GM12891 (cell line): Measurements from ENCODE around the gene EZH1.

Experiments used
- DNase-seq: peaks from one replicate; pipeline ENCODE4 v3.0.0; 2011; ENCODE audit warnings: low spot score; ENCODE audit not compliant: insufficient read length
- FAIRE-seq: peaks from 2 replicates; lab custom pipeline; 2011; peaks lifted over from hg19 to GRCh38; lab: Jason Lieb, UNC
- PAX5 ChIP-seq: IDR thresholded peaks from 2 replicates; pipeline ENCODE4 v1.6.1; 2011; ENCODE audit warnings: low read length, moderate library complexity, mild to moderate bottlenecking; ENCODE audit not compliant: insufficient read depth, severe bottlenecking
- POLR2A ChIP-seq: IDR thresholded peaks from 2 replicates; pipeline ENCODE4 v1.6.1; 2011; ENCODE audit warnings: low read depth, low read length, control low read depth
- POLR2AphosphoS5 ChIP-seq: IDR thresholded peaks from 2 replicates; pipeline ENCODE4 v1.6.1; 2011; ENCODE audit warnings: low read depth, low read length, control low read depth
- POU2F2 ChIP-seq: IDR thresholded peaks from 2 replicates; pipeline ENCODE4 v1.6.1; 2011; ENCODE audit warnings: low read depth, mild to moderate bottlenecking, control low read depth, low read length, moderate library complexity
- SPI1 ChIP-seq: IDR thresholded peaks from 2 replicates; pipeline ENCODE4 v1.6.1; 2011; ENCODE audit warnings: low read depth, low read length, control low read depth
- TAF1 ChIP-seq: IDR thresholded peaks from 2 replicates; pipeline ENCODE4 v1.6.1; 2011; ENCODE audit warnings: low read depth, low read length, control low read depth

EZH1 gene

GRCh38 chr17:42676424-42677011 is 68.3 kb downstream of the EZH1 start, which contains the start of gene PLEKHH3:
PLEKHH3 (minus strand) TSS chr17:42676994; CDS start chr17:42676563, 431 bp downstream.
- DNase-seq (no peak), FAIRE-seq (no peak)
- TF ChIP-seq TAF1 (no peak), POU2F2 (no peak), SPI1 (no peak), PAX5 (no peak), POLR2AphosphoS5 (no peak), POLR2A (no peak)

DNA sequence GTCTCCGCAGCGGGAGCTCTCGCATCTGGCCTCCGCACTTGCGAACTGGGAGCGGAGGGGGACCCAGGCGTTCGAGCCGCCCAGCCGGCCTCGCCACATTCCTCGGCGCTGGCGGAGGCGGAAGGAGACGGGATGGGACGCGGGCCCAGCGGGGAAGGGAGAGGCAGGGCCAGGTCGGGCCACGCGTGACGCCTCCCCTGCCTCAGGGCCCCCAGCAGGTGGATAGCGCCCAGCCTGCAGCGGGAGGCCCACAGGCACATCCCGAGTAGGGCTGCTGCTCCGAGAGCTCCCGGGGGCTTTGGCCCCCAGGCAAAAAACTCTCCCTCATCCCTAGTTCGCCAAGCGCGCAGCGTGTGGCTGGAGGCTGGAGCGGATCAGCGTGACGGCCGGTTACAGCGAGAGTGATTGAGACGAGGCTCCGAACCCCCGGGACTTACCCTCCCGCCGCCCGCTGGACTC is 68.8 kb downstream of the EZH1 start:
- FAIRE-seq (no peak), DNase-seq (no peak)
- TF ChIP-seq POU2F2: no peak
- no peak for TF ChIP-seq POLR2AphosphoS5
- no peak for TF ChIP-seq POLR2A
- TF ChIP-seq PAX5: no peak
- TF ChIP-seq TAF1: no peak
- TF ChIP-seq SPI1: no peak

- FAIRE-seq (peak; percentile 50), DNase-seq (no peak)
- no peak for TF ChIP-seq POLR2A
- TF ChIP-seq POU2F2: no peak
- no peak for TF ChIP-seq TAF1
- no peak for TF ChIP-seq PAX5
- TF ChIP-seq SPI1: no peak
- no peak for TF ChIP-seq POLR2AphosphoS5
Measured at GRCh38 chr17:42675348-42675964, 69.4 kb downstream of the EZH1 start.

GRCh38 chr17:42674755-42675347 is 70.0 kb downstream of the EZH1 start:
- no peak for DNase-seq
- FAIRE-seq: no peak

GRCh38 chr17:42673885-42674754 is 70.7 kb downstream of the EZH1 start:
- TF ChIP-seq POLR2AphosphoS5 (no peak), PAX5 (no peak), POLR2A (no peak), SPI1 (no peak), TAF1 (no peak), POU2F2 (no peak)
- DNase-seq: no peak
- FAIRE-seq: peak; percentile 76

More at GRCh38 chr17:42674755-42675347, 70.0 kb downstream of the EZH1 start:
- TF ChIP-seq TAF1 (no peak), POU2F2 (no peak), POLR2AphosphoS5 (no peak), PAX5 (no peak), SPI1 (no peak)

DNA sequence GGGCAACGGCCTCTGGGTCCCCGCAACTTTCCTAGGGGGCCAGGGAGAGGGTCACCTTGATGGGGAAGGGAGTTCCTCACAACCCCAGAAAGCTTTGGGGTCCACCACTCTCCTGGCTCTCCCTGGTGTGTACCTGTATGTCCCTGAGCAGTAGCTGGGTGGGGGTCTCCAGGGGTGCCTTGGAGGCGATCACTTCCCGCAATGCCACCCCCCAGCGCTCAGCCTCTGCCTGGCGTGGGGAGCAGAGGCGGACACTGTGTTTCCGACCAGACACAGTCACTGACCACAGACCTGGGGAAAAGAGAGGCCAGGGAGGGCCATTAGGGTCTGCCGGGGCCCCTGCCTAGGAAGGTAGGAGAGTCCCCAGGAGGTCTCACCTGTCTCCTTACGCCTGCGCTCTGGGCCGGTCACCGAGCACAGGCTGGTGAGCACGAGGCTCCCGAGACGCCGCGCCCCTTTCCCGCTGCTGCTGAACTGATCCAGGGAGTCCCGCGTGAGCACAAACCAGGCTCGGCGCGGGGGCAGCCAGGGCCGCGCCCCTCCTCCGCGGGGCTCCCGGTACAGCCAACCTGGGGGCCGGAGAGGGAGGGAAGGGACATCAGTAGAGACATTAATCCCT is 71.5 kb downstream of the EZH1 start:
- TF ChIP-seq PAX5: no peak
- no peak for TF ChIP-seq POLR2A
- TF ChIP-seq TAF1: no peak
- TF ChIP-seq SPI1: no peak
- no peak for TF ChIP-seq POU2F2
- no peak for TF ChIP-seq POLR2AphosphoS5
- DNase-seq (no peak), FAIRE-seq (no peak)

- FAIRE-seq (no peak), DNase-seq (no peak)
- TF ChIP-seq SPI1 (no peak), POLR2AphosphoS5 (no peak), PAX5 (no peak), TAF1 (no peak), POU2F2 (no peak), POLR2A (no peak)
Measured at GRCh38 chr17:42672038-42672437, 72.8 kb downstream of the EZH1 start.

DNA sequence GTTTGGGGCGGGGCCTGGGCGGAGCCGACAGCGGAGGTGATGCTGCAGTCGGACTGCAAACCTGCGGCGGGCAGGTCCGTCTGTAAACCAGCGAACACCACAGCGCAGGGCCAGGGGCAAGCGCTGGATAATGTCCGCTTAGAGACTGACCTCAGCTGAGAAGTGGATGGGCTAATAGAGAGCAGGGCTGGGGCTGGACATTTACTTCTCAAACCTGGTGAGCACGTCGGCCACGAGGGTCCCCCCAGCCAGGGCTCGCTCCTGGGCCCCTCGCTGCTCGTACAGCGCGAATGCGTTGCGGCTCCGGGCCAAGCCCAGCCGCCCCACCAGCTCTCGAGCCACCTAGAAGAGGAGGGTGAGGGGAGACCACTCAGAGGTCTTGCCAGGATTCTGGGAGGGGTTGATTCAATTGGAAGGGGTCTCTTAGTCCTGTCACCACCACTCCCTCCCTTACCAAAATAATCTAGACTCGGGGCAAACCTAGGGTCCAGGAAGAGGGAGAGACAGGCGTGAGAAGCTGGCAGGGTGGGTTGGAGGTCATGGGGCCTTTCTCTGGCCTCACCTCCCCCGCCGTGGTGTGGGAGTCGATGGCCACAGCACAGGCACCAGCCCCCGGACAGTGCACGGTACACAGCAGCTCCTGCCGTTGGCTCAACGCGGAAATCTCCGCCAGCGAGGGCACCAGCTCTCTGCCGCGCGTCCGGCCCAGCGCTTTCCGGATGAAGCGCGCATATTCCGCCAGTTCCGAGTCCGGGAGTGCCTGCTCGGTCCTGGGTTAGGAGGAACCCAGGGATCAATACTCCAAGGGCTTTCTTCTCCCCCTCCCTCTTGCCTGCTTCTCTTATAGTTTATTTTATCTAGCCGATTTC is 73.8 kb downstream of the EZH1 start:
- no peak for TF ChIP-seq POLR2AphosphoS5
- TF ChIP-seq PAX5: no peak
- TF ChIP-seq SPI1: no peak
- no peak for TF ChIP-seq POU2F2
- no peak for TF ChIP-seq TAF1
- FAIRE-seq: no peak
- no peak for DNase-seq
